Psoas muscle (tissue), 8 donors: Measurements from ENCODE around the gene SNRPB2. TPM values are rescaled to one million over a fixed set of nuclear protein-coding genes. Genes with fewer than 3 reads are reported as not detected.

ENCODE experiments used
- ATAC-seq, 4 donors: fragments of 200-7000 bp; cut with Tn5 transposase; one replicate each; pipeline ENCODE4 v1.9.1; 2020; ENCODE audit warnings: moderate library complexity in 3 of 4, mild to moderate bottlenecking in 2 of 4
- DNase-seq, 2 donors: peaks; one replicate each; pipeline ENCODE4 v3.0.0-alpha.2; 2020
- H3K27ac ChIP-seq: fragments of 200-600 bp; one replicate; pipeline ENCODE4 v1.8.0; 2022
- H3K27me3 ChIP-seq, 3 donors: fragments of 200-600 bp in 1 of 3; one replicate each; pipeline versions ENCODE4 v1.6.1 to v1.8.0; 2013 to 2022; ENCODE audit warnings: low read length in 2 of 3, mild to moderate bottlenecking in 2 of 3, moderate library complexity in 1 of 3; ENCODE audit not compliant: insufficient read depth in 3 of 3
- H3K36me3 ChIP-seq, 2 donors: fragments of 200-600 bp in 1 of 2; one replicate each; pipeline versions ENCODE4 v1.6.1 to v1.8.0; 2013 to 2022; ENCODE audit warnings: low read depth in 1 of 2, mild to moderate bottlenecking in 1 of 2, moderate library complexity in 1 of 2; ENCODE audit not compliant: insufficient read depth in 1 of 2
- H3K4me1 ChIP-seq: fragments of 200-600 bp; one replicate; pipeline ENCODE4 v1.8.0; 2022
- H3K4me3 ChIP-seq: fragments of 200-600 bp; one replicate; pipeline ENCODE4 v1.8.0; 2022; ENCODE audit warnings: mild to moderate bottlenecking
- H3K9me3 ChIP-seq: fragments of 200-600 bp; one replicate; pipeline ENCODE4 v1.8.0; 2022
- CTCF ChIP-seq: fragments of 200-600 bp; IDR thresholded peaks from one replicate; pipeline ENCODE4 v1.8.0; 2022; ENCODE audit warnings: antibody characterized with exemption
- WGBS, 3 donors: extraction: QIAGEN DNeasy Blood & Tissue Kit; methylation state at CpG; one replicate each; pipeline versions ENCODE4 v1.1.6 to v1.1.7; 2013; 5-methylcytosine and 5-hydroxymethylcytosine counted together
- intact Hi-C, 2 donors: fragments of 100-400 bp; cut with DNase I; formaldehyde crosslinking; loops; one replicate each; pipeline versions ENCODE4 v1.11.0 to v1.14.2; 2022
- long read RNA-seq, 2 donors: library from polyadenylated mRNA; unstranded; transcript quantifications; one replicate each; pipeline ENCODE4 v2.0.0, GENCODE V29; 2021
- polyA plus RNA-seq, 3 donors: library from polyadenylated mRNA; stranded (reverse); fragments of 200-250 nt; gene quantifications; one replicate each; pipeline ENCODE4 v1.2.3, GENCODE V29; 2013
- total RNA-seq, 4 donors: library from RNA; stranded (reverse); fragmentation: NEBNext Ultra II Directional in 2 of 4; extraction: Animal tissue kit (Norgen Biotek cat#: 25700) in 2 of 4; gene quantifications; one replicate each; pipeline versions ENCODE4 v1.2.1 to v1.2.4, GENCODE V29; 2021 to 2023
- donor health status: healthy with polysubstance abuse.
- donor health status: DM: no; HTN: no; CAD: no; lungs with moderate emphysema.
- donor health status: Bipolar disorder and iron deficiency.
- donor health status: healthy.
- donor health status: DM: yes; HTN: yes; CAD: no.
- donor health status: DM: no; HTN: no; CAD: no.
- donor health status: DM: no; HTN: no; CAD: no.
- donor health status: DM: yes; HTN: yes; CAD: no.

SNRPB2 gene
- total RNA-seq, result 10 to 100 TPM; 33.1 to 43.0 (median 40.2) TPM
- polyA plus RNA-seq, result 10 to 100 TPM; 52.0 to 92.2 (median 89.6) TPM
- long read RNA-seq, donor 1, transcript SNRPB2-201 (7 exons, 2,452 nt), result major isoform, 7 of 19 reads
- long read RNA-seq, donor 1, transcript SNRPB2-202 (7 exons, 1,588 nt), result major isoform, 7 of 19 reads
- long read RNA-seq, donor 1, partial matches to known transcripts, result 4 of 19 reads
- long read RNA-seq, donor 1, other reads (novel, unspliced or antisense), result 1 of 19 reads
- long read RNA-seq, donor 2, transcript SNRPB2-201 (7 exons, 2,452 nt), result minor isoform, 10 of 55 reads
- long read RNA-seq, donor 2, transcript SNRPB2-202 (7 exons, 1,588 nt), result major isoform, 12 of 55 reads
- long read RNA-seq, donor 2, partial matches to known transcripts, result 30 of 55 reads
- long read RNA-seq, donor 2, other reads (novel, unspliced or antisense), result 2 of 55 reads

DNA sequence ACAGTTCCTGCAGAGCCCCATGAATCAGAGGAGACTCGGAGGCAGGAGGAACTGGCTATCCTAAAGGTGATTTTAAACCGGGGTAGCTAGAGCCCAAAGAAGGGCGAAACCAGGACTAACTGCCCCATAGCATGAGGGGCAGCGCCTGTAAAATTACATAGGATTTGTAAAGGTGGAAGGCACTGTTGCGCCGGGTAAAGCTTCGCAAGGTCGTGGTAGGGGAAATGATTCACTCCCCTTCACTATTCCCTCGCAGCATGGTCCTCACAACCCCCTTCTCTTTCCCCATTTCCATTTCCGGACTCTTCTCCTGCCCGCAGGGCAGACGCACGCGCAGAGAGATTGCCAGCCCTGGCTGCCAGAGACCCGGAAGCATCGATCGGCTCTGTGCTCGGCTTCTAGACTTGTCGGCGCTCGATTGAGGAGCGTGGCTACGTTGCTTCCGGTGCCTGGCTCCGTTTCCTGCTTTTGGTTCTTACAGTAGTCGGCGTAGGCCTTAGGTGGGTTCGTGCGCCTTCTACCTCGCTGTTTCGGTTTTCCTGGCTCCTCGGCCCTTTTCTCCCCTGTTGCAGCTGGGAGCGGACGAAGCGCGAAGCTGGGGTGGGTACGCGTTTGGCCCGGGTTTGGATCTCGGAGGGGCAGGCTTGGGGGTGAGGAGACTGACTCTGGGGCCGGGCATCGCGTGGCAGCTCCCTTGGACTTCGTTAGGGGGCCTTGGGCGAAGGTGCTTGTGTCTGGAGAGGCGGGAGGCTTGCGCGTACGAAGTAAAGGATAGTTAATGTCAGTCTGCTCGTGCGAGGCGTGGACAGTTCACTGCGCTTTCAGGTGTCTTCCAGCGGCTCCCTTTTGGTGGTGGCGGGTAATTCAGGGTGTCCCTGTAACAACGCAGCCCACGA is at the start of gene SNRPB2:
Gene SNRPB2 (plus strand): TSS at position 462 of the 896 bp plus-strand sequence. CDS start 1,677 bp downstream, outside the sequence.
- Histone ChIP-seq H3K27ac (peak within 1 kb of the TSS; percentile 88), H3K36me3 (peaks cover 8 to 29% of the 10 kb centered on the region in 2 donors), H3K4me3 (peak within 1 kb of the TSS; percentile 71), H3K27me3 (peaks cover 0 to 12% (median 3%) of the 10 kb centered on the region in 3 donors), H3K9me3 (no peaks in the 10 kb centered on the region), H3K4me1 (peaks cover 17% of the 10 kb centered on the region)
- TF ChIP-seq CTCF, result no peak
- DNase-seq (peak; percentile 94 to 97), ATAC-seq (peak; percentile 99 to 100 (median 99))
- WGBS, 3 donors, result 5 to 6% (median 5%) methylated on average over 57 of the region's 57 CpGs
- intact Hi-C loops, result loop anchor here in 1 of 2 donors (1.0 kb wide), 1 partner anchor 156 kb away; no protein-coding TSS in a partner anchor

- no peak for DNase-seq
- intact Hi-C loops, result no loop called here
- Histone ChIP-seq H3K36me3 (no peaks in the 10 kb centered on the region), H3K4me1 (no peaks in the 10 kb centered on the region), H3K27me3 (peaks cover 0 to 3% (median 0%) of the 10 kb centered on the region in 3 donors), H3K27ac (no peak overlapping the region), H3K4me3 (no peak overlapping the region), H3K9me3 (no peaks in the 10 kb centered on the region)
- no peak for ATAC-seq
- no peak for TF ChIP-seq CTCF
- 91 to 98% (median 94%) methylated on average over 2 of the region's 2 CpGs for whole genome bisulfite sequencing, 3 donors
These were observed 45.4 kb upstream of the SNRPB2 start for GRCh38 chr20:16684416-16684815.

- WGBS, 3 donors, result 32 to 46% (median 37%) methylated on average over 3 of the region's 3 CpGs
- DNase-seq, result no peak
- no peaks in the 10 kb centered on the region for H3K4me1 ChIP-seq
- H3K27me3 ChIP-seq, result peaks cover 0 to 5% (median 0%) of the 10 kb centered on the region in 3 donors
- H3K4me3 ChIP-seq, result no peak overlapping the region
- TF ChIP-seq CTCF, result no peak
- H3K27ac ChIP-seq, result no peak overlapping the region
- ATAC-seq, result no peak
- H3K36me3 ChIP-seq, result no peaks in the 10 kb centered on the region
- intact Hi-C loops, result no loop called here
- H3K9me3 ChIP-seq, result no peaks in the 10 kb centered on the region
These were observed 39.9 kb upstream of the SNRPB2 start for GRCh38 chr20:16689906-16690305.

GRCh38 chr20:16691381-16691780 is 38.4 kb upstream of the SNRPB2 start:
- Histone ChIP-seq H3K27me3 (peaks cover 0 to 5% (median 0%) of the 10 kb centered on the region in 3 donors), H3K9me3 (no peaks in the 10 kb centered on the region), H3K4me3 (no peak overlapping the region), H3K4me1 (no peaks in the 10 kb centered on the region), H3K27ac (no peak overlapping the region), H3K36me3 (no peaks in the 10 kb centered on the region)
- no peak for ATAC-seq
- 78 to 82% (median 81%) methylated on average over 2 of the region's 2 CpGs for WGBS, 3 donors
- no peak for TF ChIP-seq CTCF
- intact Hi-C loops, result no loop called here
- DNase-seq, result no peak
